Cardiac muscle cell (in vitro differentiated cells and primary cell): ENCODE results near the gene ATXN1L. TPM values are rescaled to one million over a fixed set of nuclear protein-coding genes. Genes with fewer than 3 reads are reported as not detected.
"Not testable (repeated sequence)": the region's sequence is repeated elsewhere in the genome, so short reads cannot be mapped to it uniquely, and the experiment has no call there.

Source experiments
- DNase-seq, 2 donors: peaks; one replicate each; pipeline versions ENCODE4 v3.0.0 to v3.0.0-alpha.2; 2010 to 2017; ENCODE audit warnings: low read depth in 1 of 2, low spot score in 1 of 2
- H3K27ac ChIP-seq: fragments of 200-600 bp; sonication (generic); 2 replicates; pipeline ENCODE4 v1.5.1; 2016
- H3K27me3 ChIP-seq: fragments of 200-600 bp; sonication (generic); 2 replicates; pipeline ENCODE4 v1.6.0; 2016; ENCODE audit warnings: control low read depth
- H3K36me3 ChIP-seq: fragments of 200-600 bp; sonication (generic); 2 replicates; pipeline ENCODE4 v1.5.1; 2016; ENCODE audit warnings: control low read depth
- H3K4me1 ChIP-seq: fragments of 200-600 bp; sonication (generic); 2 replicates; pipeline ENCODE4 v1.8.1; 2017; ENCODE audit warnings: low read depth, mild to moderate bottlenecking, mixed run types
- H3K4me3 ChIP-seq: fragments of 200-600 bp; sonication (generic); 2 replicates; pipeline ENCODE4 v1.5.1; 2016; ENCODE audit warnings: mild to moderate bottlenecking
- H3K9me3 ChIP-seq: fragments of 200-600 bp; sonication (generic); 2 replicates; pipeline ENCODE4 v1.5.1; 2017; ENCODE audit warnings: low read depth, mild to moderate bottlenecking, control low read depth
- CTCF ChIP-seq: IDR thresholded peaks from 2 replicates; pipeline ENCODE4 v1.5.1; 2012; ENCODE audit warnings: low read depth, mild to moderate bottlenecking, low read length
- polyA plus RNA-seq: library from polyadenylated mRNA; unstranded; fragments of >200 nt; fragmentation: Nextera tagmentation; extraction: Ambion mirVana; gene quantifications from 2 replicates; pipeline ENCODE4 v1.2.1, GENCODE V29; 2016
- total RNA-seq: library from RNA; depleted of rRNA; stranded (reverse); fragments of >200 nt; gene quantifications from 2 replicates; pipeline ENCODE4 v1.2.3, GENCODE V29; 2016

ATXN1L gene
- total and polyA plus RNA-seq, 2 experiments from 2014 or later, result 6.8 to 20.9 TPM

GRCh38 chr16:71854369-71854948 is 8.7 kb downstream of the ATXN1L start:
- H3K4me3 ChIP-seq, result no peak overlapping the region
- no peaks in the 10 kb centered on the region for H3K27me3 ChIP-seq
- H3K4me1 ChIP-seq, result no peaks in the 10 kb centered on the region
- H3K9me3 ChIP-seq, result no peaks in the 10 kb centered on the region
- H3K36me3 ChIP-seq, result peaks cover 13% of the 10 kb centered on the region
- H3K27ac ChIP-seq, result no peak overlapping the region
- DNase-seq, result no peak
- no peak for TF ChIP-seq CTCF

GRCh38 chr16:71855937-71856662 is 10.3 kb downstream of the ATXN1L start:
- Histone ChIP-seq H3K27me3 (no peaks in the 10 kb centered on the region), H3K4me1 (no peaks in the 10 kb centered on the region), H3K9me3 (no peaks in the 10 kb centered on the region), H3K36me3 (peaks cover 12% of the 10 kb centered on the region), H3K27ac (no peak overlapping the region), H3K4me3 (no peak overlapping the region)
- no peak for DNase-seq
- TF ChIP-seq CTCF, result no peak

- no peak for DNase-seq
- no peak for TF ChIP-seq CTCF
- Histone ChIP-seq H3K27ac (no peak overlapping the region), H3K36me3 (peaks cover 36% of the 10 kb centered on the region), H3K4me1 (no peaks in the 10 kb centered on the region), H3K9me3 (no peaks in the 10 kb centered on the region), H3K4me3 (no peak overlapping the region), H3K27me3 (no peaks in the 10 kb centered on the region)
Measured at GRCh38 chr16:71859762-71860521, 14.2 kb downstream of the ATXN1L start.

- no peak overlapping the region for H3K27ac ChIP-seq
- H3K4me3 ChIP-seq, result no peak overlapping the region
- no peak for DNase-seq
- peaks cover 51% of the 10 kb centered on the region for H3K36me3 ChIP-seq
- H3K9me3 ChIP-seq, result no peaks in the 10 kb centered on the region
- no peaks in the 10 kb centered on the region for H3K27me3 ChIP-seq
- no peak for TF ChIP-seq CTCF
- H3K4me1 ChIP-seq, result no peaks in the 10 kb centered on the region
Measured at GRCh38 chr16:71863995-71864394, 18.2 kb downstream of the ATXN1L start.

DNA sequence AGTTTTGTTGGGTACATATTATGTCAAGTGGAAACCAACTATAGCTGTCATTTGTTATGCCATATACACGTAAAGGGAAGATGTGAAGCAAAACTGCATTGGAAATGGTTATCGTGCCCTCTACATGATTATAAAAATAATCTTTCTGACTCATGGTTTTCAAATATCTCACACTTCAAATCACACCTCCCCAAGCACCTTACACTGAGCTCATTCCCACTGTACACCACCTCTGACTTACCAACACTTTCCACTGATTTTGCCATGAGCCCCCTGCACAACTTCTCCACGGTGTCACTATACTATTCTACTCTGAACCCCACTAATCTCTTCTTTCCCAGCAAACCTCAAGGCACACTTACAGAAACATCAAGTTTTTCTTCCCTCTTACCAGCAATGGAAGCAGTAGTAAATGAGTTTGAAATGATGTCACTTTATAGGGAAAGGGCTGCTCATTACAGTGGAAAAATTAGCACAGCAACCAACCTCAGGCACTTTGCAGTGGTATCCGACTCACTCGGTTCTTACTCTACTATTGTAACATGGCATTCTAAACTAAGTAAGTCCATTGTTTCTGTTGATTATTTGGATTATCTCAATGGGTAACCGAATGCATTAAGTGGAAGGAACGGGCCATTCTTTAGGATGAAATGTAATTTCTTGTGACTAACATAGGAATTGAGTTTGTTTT is 19.5 kb downstream of the ATXN1L start:
- H3K36me3 ChIP-seq, result peaks cover 45% of the 10 kb centered on the region
- no peak overlapping the region for H3K27ac ChIP-seq
- TF ChIP-seq CTCF, result no peak
- H3K27me3 ChIP-seq, result no peaks in the 10 kb centered on the region
- no peaks in the 10 kb centered on the region for H3K9me3 ChIP-seq
- no peak for DNase-seq
- H3K4me3 ChIP-seq, result no peak overlapping the region
- H3K4me1 ChIP-seq, result no peaks in the 10 kb centered on the region

DNA sequence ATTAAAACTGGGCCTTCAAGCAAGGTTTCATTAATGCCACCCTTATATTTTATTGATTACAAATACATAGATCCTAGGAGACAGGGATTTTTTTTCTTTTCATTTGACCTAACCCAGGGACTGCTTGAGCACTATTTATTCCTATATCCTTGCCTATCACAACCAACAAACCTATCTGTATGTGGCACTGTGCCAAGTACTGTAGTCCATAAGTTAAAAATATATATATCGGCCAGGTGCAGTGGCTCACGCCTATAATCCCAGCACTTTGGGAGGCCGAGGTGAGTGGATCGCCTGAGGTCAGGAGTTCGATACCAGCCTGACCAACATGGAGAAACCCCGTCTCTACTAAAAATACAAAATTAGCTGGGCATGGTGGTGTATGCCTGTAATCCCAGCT is 21.4 kb downstream of the ATXN1L start:
- not testable (repeated sequence) for H3K27ac ChIP-seq, H3K27me3 ChIP-seq, H3K4me1 ChIP-seq, H3K4me3 ChIP-seq, DNase-seq, H3K9me3 ChIP-seq
- peaks cover 43% of the 10 kb centered on the region for H3K36me3 ChIP-seq
